Measurements from ENCODE around the gene RPL39. TPM values are rescaled to one million over a fixed set of nuclear protein-coding genes. Genes with fewer than 3 reads are reported as not detected.
A peak's percentile ranks its signal among the peaks of the same experiment; 100 is the strongest.
"Not testable (repeated sequence)": the region's sequence is repeated elsewhere in the genome, so short reads cannot be mapped to it uniquely, and the experiment has no call there.

The RPL39 gene
- total RNA-seq, 1 donor from 2014 or later, result 1,853 TPM

DNA sequence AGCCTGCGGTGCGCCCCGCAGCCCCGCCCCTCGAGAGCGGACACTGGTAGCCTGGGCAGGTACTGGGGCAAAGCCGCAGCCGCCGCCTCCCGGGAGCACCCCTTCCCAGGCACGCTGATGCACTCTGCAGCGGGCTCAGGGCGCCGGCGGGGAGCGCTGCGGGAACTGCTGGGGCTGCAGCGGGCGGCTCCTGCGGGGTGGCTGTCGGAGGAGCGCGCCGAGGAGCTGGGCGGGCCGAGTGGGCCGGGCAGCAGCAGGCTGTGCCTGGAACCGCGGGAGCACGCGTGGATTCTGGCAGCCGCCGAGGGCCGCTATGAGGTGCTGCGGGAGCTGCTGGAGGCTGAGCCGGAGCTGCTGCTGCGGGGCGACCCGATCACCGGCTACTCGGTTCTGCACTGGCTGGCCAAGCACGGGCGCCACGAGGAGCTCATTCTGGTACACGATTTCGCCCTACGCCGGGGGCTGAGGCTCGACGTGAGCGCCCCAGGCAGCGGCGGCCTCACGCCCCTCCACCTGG, 32.6 kb downstream of the RPL39 start:
- no peaks in the 10 kb centered on the region for H3K9me3 Mint-ChIP-seq
- H3K36me3 Mint-ChIP-seq (ENCODE audit: low read depth), result peaks cover 3% of the 10 kb centered on the region
- H3K27me3 Mint-ChIP-seq (ENCODE audit: insufficient read depth), result no peaks in the 10 kb centered on the region
- H3K27ac Mint-ChIP-seq, result no peak overlapping the region
- intact Hi-C loops (cut with micrococcal nuclease), result no loop called here
- peak; percentile 9 for DNase-seq (ENCODE audit: low spot score)
- H3K4me3 Mint-ChIP-seq, result peak overlapping the region; percentile 15
- H3K4me1 Mint-ChIP-seq (ENCODE audit: low read depth), result peaks cover 46% of the 10 kb centered on the region

DNA sequence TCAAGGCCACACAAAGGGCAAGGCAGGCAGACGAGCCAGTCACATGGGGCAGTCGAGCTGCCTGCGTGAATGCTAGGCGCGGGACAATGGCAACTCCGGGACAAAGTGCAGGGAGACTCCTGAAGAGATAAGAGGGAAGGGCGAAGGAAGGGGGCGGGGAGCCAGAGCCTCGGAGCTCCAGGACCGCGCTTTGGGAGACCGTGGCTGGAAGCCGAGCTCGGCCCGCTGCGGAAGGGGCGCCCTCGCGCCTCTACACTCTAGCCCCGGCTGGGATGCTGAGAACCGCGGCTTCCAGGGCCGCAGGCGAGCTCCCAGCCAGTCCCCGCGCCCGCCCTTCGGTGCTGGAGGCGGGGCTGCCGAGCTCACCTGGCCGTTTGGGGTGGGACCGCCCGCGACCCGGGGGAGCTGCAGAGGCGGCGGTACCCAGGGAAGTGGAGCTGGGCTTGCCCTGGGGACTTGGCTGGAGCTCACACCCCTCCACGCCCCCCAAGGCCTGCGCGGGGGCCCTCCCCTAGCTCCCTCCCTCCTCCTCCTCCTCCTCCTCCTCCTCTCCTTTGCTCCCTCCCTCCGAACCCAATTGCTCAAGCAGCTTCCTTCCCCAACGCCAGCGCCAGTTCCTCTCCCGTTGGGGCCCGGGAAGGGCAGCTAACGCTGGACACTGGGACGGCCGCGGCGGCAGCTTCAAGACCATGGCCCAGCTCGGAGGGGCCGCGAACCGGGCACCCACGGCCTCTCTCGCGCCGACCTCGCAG, 33.3 kb downstream of the RPL39 start, which contains the start of gene SOWAHD:
Gene SOWAHD (plus strand): TSS at position 610 of the 752 bp plus-strand sequence. CDS start 80 bp downstream, at position 690.
- H3K9me3 Mint-ChIP-seq, result no peaks in the 10 kb centered on the region

GRCh38 chrX:119757646-119757978, 33.8 kb downstream of the RPL39 start:
- peaks cover 3% of the 10 kb centered on the region for H3K36me3 Mint-ChIP-seq (ENCODE audit: low read depth)
- no peaks in the 10 kb centered on the region for H3K27me3 Mint-ChIP-seq (ENCODE audit: insufficient read depth)
- DNase-seq (ENCODE audit: low spot score), result no peak
- intact Hi-C loops (cut with micrococcal nuclease), result loop anchor here (2.0 kb wide), 3 partner anchors 33 to 75 kb away; partner anchors contain the start of gene RPL39
- peak overlapping the region; percentile 94 for H3K27ac Mint-ChIP-seq
- H3K9me3 Mint-ChIP-seq, result no peaks in the 10 kb centered on the region
- H3K4me1 Mint-ChIP-seq (ENCODE audit: low read depth), result peaks cover 44% of the 10 kb centered on the region
- peak overlapping the region; percentile 77 for H3K4me3 Mint-ChIP-seq

More for the DNA sequence above, 33.3 kb downstream of the RPL39 start, which contains the start of gene SOWAHD:
- peak; percentile 3 for DNase-seq (ENCODE audit: low spot score)
- Mint-ChIP-seq H3K36me3 (ENCODE audit: low read depth) (peaks cover 3% of the 10 kb centered on the region), H3K4me3 (peak within 1 kb of the TSS; percentile 77), H3K4me1 (ENCODE audit: low read depth) (peaks cover 48% of the 10 kb centered on the region), H3K27ac (peak within 1 kb of the TSS; percentile 94), H3K27me3 (ENCODE audit: insufficient read depth) (no peaks in the 10 kb centered on the region)
- intact Hi-C loops (cut with micrococcal nuclease), result loop anchor here (2.0 kb wide), 3 partner anchors 33 to 75 kb away; partner anchors contain the start of gene RPL39

- peaks cover 3% of the 10 kb centered on the region for H3K36me3 Mint-ChIP-seq (ENCODE audit: low read depth)
- peak overlapping the region; percentile 77 for H3K4me3 Mint-ChIP-seq
- intact Hi-C loops (cut with micrococcal nuclease), result loop anchor here (1.0 to 2.0 kb wide), 7 partner anchors 34 to 151 kb away; partner anchors contain the start of genes NKRF, RPL39 and SEPTIN6
- H3K27me3 Mint-ChIP-seq (ENCODE audit: insufficient read depth), result no peaks in the 10 kb centered on the region
- peak overlapping the region; percentile 94 for H3K27ac Mint-ChIP-seq
- peaks cover 43% of the 10 kb centered on the region for H3K4me1 Mint-ChIP-seq (ENCODE audit: low read depth)
- no peak for DNase-seq (ENCODE audit: low spot score)
- H3K9me3 Mint-ChIP-seq, result no peaks in the 10 kb centered on the region
Observed at GRCh38 chrX:119756926-119757635, 34.3 kb downstream of the RPL39 start.

DNA sequence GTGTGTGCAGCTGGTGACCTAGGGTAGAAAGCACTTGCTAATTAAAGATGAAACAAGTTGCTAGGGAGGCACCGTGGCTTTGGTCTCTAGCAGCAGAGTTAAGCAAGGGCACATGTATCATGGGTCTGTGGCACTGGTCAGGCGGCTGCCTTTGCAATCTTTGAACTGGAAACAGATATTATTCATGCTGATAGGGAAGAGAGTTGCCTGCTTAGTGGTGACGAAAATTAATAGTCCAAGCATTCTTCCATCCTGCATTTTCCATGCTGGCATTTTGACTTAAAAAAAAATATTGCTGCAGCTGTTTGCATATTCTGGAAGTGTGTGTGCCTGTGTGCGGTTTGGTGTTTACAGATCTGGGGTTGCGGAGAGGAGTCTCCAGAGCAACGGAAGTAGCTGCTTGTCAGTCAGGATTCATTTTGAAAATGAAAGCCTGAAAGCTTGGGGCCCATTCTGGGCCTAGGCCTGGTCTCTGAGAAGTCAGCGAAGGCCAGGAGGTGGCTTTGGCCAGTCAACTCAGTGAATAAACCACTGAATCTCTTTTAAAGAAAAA, 35.4 kb downstream of the RPL39 start:
- peaks cover 3% of the 10 kb centered on the region for H3K36me3 Mint-ChIP-seq (ENCODE audit: low read depth)
- H3K27me3 Mint-ChIP-seq (ENCODE audit: insufficient read depth), result no peaks in the 10 kb centered on the region
- peak overlapping the region; percentile 72 for H3K4me3 Mint-ChIP-seq
- peak; percentile 69 for DNase-seq (ENCODE audit: low spot score)
- H3K27ac Mint-ChIP-seq, result peak overlapping the region; percentile 94
- H3K9me3 Mint-ChIP-seq, result no peaks in the 10 kb centered on the region
- intact Hi-C loops (cut with micrococcal nuclease), result loop anchor here (1.0 to 2.0 kb wide), 7 partner anchors 35 to 150 kb away; partner anchors contain the start of genes NKRF, RPL39 and SEPTIN6
- H3K4me1 Mint-ChIP-seq (ENCODE audit: low read depth), result peaks cover 43% of the 10 kb centered on the region

DNA sequence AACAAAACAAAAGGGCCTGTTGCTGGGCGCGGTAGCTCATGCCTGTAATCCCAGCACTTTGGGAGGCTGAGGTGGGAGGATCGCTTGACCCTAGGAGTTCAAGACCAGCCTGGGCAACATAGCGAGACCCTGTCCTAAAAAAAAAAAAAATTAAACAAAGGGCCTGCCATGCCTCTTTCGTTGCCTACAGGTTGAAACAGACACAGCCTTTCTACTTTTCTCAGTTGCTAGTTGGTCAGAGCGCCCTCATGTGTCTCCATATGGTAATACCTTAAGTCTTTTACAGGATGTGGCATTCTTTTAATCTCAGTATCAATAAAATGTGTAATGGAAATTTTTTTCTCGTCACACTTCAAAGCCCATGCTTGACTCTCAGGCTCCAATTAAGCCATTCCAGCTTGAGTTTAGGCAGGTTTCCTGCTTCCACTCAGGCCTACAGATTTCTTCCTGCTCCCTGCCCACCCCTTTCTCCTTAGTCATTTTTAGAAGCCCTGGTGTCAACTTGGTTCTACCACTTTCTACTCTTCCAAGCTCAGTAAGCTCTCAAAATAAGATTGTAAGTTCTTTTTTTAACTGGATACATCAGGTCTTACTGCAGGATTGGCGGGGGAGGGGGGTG, 37.7 kb downstream of the RPL39 start:
- Mint-ChIP-seq H3K4me1 (ENCODE audit: low read depth) (peaks cover 43% of the 10 kb centered on the region), H3K9me3 (no peaks in the 10 kb centered on the region), H3K27ac (peak overlapping the region; percentile 94), H3K36me3 (ENCODE audit: low read depth) (peaks cover 3% of the 10 kb centered on the region), H3K4me3 (peak overlapping the region; percentile 40), H3K27me3 (ENCODE audit: insufficient read depth) (no peaks in the 10 kb centered on the region)
- peak; percentile 59 for DNase-seq (ENCODE audit: low spot score)
- intact Hi-C loops (cut with micrococcal nuclease), result no loop called here

DNA sequence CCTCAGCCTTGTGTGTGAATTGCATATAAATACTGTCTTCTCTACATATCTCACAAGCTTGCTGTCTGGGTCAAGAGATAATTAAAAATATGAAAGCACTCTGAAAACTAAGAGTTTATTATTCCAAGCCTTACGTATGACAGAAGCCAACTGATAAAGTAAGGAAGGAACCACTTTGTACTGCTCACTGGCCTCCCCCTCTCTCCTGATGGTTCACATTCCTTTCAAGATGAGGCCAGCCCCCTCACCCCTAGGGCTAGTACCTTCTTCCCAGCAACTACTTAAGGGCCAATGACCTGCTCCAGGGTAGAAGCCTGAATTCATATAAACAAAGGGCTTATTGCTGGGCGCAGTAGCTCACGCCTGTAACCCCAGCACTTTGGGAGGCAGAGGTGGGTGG, 38.4 kb downstream of the RPL39 start:
- H3K4me1 Mint-ChIP-seq (ENCODE audit: low read depth), result peaks cover 43% of the 10 kb centered on the region
- H3K4me3 Mint-ChIP-seq, result no peak overlapping the region
- H3K36me3 Mint-ChIP-seq (ENCODE audit: low read depth), result peaks cover 3% of the 10 kb centered on the region
- intact Hi-C loops (cut with micrococcal nuclease), result no loop called here
- DNase-seq (ENCODE audit: low spot score), result no peak
- no peaks in the 10 kb centered on the region for H3K9me3 Mint-ChIP-seq
- H3K27ac Mint-ChIP-seq, result peak overlapping the region; percentile 94
- no peaks in the 10 kb centered on the region for H3K27me3 Mint-ChIP-seq (ENCODE audit: insufficient read depth)

DNA sequence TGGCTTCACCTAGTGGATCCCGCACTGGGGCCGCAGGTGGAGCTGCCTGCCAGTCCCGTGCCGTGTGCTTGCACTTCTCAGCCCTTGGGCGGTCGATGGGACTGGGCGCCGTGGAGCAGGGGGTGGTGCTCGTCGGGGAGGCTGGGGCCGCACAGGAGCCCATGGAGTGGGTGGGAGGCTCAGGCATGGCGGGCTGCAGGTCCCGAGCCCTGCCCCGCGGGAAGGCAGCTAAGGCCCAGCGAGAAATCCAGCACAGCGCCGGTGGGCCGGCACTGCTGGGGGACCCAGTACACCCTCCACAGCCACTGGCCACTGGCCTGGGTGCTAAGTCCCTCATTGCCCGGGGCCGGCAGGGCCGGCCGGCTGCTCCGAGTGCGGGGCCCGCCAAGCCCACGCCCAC, 40.7 kb downstream of the RPL39 start:
- H3K9me3 Mint-ChIP-seq; H3K36me3 Mint-ChIP-seq (ENCODE audit: low read depth); H3K4me3 Mint-ChIP-seq; intact Hi-C loops (cut with micrococcal nuclease); H3K27ac Mint-ChIP-seq; H3K27me3 Mint-ChIP-seq (ENCODE audit: insufficient read depth); DNase-seq (ENCODE audit: low spot score): not testable (repeated sequence)
- H3K4me1 Mint-ChIP-seq (ENCODE audit: low read depth), result peaks cover 22% of the 10 kb centered on the region

GRCh38 chrX:119750131-119750530, 41.3 kb downstream of the RPL39 start:
- H3K9me3 Mint-ChIP-seq; H3K27ac Mint-ChIP-seq; DNase-seq (ENCODE audit: low spot score); H3K27me3 Mint-ChIP-seq (ENCODE audit: insufficient read depth); H3K36me3 Mint-ChIP-seq (ENCODE audit: low read depth); H3K4me3 Mint-ChIP-seq; intact Hi-C loops (cut with micrococcal nuclease): not testable (repeated sequence)
- peaks cover 15% of the 10 kb centered on the region for H3K4me1 Mint-ChIP-seq (ENCODE audit: low read depth)

DNA sequence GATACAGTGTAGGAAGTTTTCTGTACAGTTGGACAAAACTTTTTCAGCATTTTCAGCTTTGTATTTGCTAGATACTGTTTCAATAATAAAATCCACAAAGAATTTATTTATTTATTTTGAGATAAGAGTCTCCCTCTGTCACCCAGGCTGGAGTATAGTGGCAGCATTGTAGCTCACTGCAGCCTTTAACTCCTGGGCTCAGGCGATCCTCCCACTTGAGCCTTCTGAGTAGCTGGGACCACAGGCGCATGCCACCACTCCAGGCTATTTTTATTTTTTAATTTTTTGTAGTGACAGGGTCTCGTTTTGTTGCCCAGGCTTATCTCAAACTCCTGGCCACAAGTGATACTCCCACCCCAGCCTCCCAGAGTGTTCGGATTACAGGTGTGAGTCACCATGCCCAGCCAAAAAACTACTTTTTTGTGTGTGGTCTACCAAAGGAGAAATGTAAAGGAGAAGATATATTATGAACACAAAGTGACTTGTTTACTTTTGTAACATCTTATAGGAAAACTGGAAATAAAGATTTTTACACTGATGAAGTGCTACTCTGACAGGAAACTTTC, 46.1 kb downstream of the RPL39 start:
- no peak for DNase-seq (ENCODE audit: low spot score)
- H3K27ac Mint-ChIP-seq, result no peak overlapping the region
- no peaks in the 10 kb centered on the region for H3K36me3 Mint-ChIP-seq (ENCODE audit: low read depth)
- intact Hi-C loops (cut with micrococcal nuclease), result no loop called here
- H3K9me3 Mint-ChIP-seq, result no peaks in the 10 kb centered on the region
- H3K4me1 Mint-ChIP-seq (ENCODE audit: low read depth), result no peaks in the 10 kb centered on the region
- peaks cover 3% of the 10 kb centered on the region for H3K27me3 Mint-ChIP-seq (ENCODE audit: insufficient read depth)
- H3K4me3 Mint-ChIP-seq, result no peak overlapping the region

- Mint-ChIP-seq H3K36me3 (ENCODE audit: low read depth) (no peaks in the 10 kb centered on the region), H3K4me1 (ENCODE audit: low read depth) (no peaks in the 10 kb centered on the region), H3K27me3 (ENCODE audit: insufficient read depth) (peaks cover 6% of the 10 kb centered on the region), H3K4me3 (no peak overlapping the region), H3K27ac (no peak overlapping the region), H3K9me3 (no peaks in the 10 kb centered on the region)
- no peak for DNase-seq (ENCODE audit: low spot score)
- intact Hi-C loops (cut with micrococcal nuclease), result no loop called here
Observed at GRCh38 chrX:119738742-119739141, 52.7 kb downstream of the RPL39 start.
